ENCODE results near the gene NEUROG2.

DNA sequence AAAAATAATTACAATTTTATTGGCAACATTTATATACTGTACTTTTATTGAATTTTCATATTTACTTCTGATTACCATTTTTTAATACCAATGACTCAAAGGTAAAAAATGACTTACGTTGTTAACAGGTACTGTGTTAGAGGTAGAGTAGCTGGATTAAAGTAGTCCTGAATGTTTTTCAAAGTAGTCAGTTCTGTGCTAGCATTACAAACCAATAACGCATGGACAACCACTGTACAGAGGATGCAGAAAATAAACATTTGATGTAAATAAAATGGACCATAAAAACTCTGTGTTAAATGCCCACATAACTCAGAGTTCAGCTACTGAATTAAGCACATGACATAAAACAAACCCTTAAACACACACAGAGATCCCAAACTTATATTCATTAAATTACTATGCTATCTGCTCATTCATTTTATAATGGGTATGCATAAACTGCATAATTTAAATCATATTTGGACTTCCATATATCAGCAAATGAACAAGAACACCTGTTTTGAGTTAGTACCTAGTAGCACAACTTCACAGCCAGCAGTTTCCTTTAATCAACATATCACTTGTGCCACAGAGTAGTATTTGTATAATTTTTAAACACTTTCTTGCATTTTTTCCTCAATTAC is 46.4 kb upstream of the NEUROG2 start:
- TF ChIP-seq, protein P1, sequence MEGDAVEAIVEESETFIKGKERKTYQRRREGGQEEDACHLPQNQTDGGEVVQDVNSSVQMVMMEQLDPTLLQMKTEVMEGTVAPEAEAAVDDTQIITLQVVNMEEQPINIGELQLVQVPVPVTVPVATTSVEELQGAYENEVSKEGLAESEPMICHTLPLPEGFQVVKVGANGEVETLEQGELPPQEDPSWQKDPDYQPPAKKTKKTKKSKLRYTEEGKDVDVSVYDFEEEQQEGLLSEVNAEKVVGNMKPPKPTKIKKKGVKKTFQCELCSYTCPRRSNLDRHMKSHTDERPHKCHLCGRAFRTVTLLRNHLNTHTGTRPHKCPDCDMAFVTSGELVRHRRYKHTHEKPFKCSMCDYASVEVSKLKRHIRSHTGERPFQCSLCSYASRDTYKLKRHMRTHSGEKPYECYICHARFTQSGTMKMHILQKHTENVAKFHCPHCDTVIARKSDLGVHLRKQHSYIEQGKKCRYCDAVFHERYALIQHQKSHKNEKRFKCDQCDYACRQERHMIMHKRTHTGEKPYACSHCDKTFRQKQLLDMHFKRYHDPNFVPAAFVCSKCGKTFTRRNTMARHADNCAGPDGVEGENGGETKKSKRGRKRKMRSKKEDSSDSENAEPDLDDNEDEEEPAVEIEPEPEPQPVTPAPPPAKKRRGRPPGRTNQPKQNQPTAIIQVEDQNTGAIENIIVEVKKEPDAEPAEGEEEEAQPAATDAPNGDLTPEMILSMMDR (IDR thresholded peaks at IDR 0.05) = no peak
- no peak for TF ChIP-seq POLR2A (IDR thresholded peaks at IDR 0.05)

All from upper lobe of left lung (tissue), 4 donors.